HG03064 (cell line): Measurements from ENCODE around the gene PWWP2B.

Experiments
- ATAC-seq: cut with Tn5 transposase; IDR thresholded peaks from one replicate; pipeline ENCODE4 v1.9.1; 2021; ENCODE audit warnings: low read depth; ENCODE audit not compliant: unreplicated experiment

The PWWP2B gene

GRCh38 chr10:132392811-132393694 lies 3.9 kb upstream of the PWWP2B start:
- ATAC-seq: no peak

GRCh38 chr10:132393695-132394181 lies 3.3 kb upstream of the PWWP2B start:
- ATAC-seq: no peak

GRCh38 chr10:132394201-132394811 lies 2.7 kb upstream of the PWWP2B start:
- no peak for ATAC-seq

GRCh38 chr10:132394936-132395703 lies 1.9 kb upstream of the PWWP2B start:
- no peak for ATAC-seq

- no peak for ATAC-seq
These were observed 1.1 kb upstream of the PWWP2B start for GRCh38 chr10:132395704-132396493.

DNA sequence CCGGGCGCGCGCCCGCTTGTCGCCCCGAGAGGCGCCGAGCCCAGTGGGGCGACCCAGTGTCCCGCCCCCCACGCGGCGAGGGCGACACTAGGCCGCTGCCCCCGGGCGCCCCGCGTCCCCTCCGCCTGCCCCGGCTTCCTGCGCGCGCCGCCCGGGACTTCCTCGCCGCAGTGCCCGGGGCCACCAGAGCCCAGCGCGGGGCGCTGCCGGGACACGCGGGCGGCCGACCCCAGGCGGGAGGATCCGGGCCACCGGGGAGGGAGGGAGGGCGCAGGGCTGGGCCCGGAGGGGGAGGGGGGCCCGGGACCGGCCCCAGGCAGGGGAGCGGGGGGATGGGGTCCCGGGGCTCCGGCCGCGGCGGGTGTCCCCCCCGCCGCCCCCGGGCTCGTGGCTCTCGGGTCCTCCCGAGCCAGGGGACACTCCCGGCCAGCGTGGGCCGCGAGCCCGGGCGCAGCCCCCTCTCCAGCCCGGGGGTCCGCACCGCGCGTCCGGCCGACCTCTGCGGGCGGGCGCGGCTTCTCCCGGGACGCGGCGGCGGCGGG lies 435 bp upstream of the PWWP2B start:
- peak; percentile 44 for ATAC-seq

GRCh38 chr10:132397671-132398565 lies 918 bp downstream of the PWWP2B start:
- ATAC-seq: peak; percentile 33

DNA sequence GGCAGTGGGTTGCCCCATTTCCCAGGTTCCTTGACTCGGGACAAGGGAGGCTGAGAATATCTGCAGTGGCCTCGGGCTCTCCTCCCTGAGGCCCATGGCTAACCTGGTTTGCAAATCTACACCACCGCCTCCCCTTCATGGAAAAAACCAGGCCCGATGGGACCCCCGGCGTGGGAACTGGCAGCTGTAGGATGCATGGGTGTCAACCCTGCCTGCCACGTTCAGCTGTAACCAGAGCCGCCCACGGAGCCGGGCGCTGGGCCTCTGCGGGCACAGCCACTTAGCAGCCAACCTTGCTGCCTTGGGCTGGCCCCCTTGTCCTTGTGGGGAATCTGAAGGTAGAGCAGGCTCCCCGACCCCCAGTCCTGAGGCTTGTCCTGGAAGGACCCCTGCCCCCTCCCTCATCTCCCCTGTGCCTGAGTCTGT lies 1.6 kb downstream of the PWWP2B start:
- ATAC-seq: no peak

DNA sequence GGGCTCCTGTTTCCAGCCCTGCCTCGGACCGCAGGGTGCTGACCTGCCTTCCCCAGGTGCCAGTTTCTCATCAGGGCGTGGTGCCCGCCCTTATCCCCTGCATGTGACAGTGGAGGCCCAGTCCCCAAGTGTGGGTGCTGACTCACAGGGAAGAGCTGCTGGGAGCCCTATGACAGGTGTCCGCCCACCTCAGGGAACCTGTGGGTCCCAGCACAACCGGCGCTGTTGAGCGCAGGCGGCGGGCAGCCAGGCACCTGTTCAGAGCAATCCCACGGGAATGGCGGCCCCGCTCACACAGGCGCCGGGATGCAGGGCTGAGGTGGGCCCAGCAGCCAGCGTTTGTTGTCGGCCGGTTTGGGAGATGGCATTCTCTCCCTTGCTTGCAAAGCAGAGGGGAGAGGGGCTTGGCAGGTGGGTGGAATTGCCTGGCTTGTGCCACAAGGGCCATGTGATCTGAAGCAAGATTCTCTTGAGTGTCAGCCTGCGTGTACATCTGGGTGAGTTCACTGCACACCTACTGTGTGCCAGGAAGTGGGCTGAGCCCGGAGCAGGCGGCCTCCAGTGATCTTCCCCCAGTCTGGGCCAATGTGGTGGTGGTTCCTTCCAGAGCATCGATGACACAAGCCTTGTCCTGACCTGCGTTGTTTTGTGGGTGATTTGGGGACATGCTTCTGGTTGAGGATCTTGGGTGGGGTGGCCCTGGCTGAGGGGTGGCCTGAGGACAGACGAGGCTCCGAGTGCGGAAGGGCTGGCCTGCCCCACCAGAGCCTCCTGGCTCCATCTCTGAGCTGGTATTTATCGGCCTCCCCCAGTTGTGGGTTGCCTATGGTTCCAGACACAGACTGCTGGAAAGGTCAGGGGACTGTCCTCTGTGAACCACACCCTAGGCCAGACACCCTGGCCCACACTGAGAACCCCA lies 2.4 kb downstream of the PWWP2B start:
- no peak for ATAC-seq

GRCh38 chr10:132400041-132400546 lies 3.1 kb downstream of the PWWP2B start:
- no peak for ATAC-seq

DNA sequence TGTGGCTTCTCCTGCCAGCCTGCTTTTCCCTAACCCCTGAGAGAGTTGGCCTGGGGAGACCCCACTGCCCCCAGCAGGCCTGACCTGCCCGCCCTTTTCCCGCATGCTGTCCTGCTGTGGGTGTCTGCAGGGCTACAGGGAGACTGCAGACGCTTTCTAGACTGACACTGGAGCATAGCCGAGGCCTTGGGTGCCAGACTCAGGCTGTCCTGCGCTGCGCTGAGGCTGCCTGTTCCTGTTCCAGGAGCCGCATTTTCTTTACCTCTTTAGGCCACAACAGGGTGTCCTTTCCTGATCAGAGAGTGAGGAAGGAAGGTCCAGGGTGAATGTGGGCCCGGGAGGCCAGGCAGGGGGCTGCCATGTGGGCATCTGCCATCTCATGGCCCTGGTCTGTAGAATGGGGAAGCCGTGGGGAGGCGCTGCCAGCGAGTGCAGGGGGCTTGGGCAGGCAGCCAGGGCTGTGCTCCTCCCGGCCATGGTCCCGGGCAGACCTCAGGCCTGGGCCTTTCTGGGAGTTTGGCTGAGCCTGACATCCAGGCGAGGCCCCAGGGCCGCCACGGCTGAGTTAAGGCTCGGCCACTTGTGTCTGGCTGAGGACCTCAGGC lies 3.6 kb downstream of the PWWP2B start:
- no peak for ATAC-seq

- no peak for ATAC-seq
These were observed 4.6 kb downstream of the PWWP2B start for GRCh38 chr10:132401401-132402118.

DNA sequence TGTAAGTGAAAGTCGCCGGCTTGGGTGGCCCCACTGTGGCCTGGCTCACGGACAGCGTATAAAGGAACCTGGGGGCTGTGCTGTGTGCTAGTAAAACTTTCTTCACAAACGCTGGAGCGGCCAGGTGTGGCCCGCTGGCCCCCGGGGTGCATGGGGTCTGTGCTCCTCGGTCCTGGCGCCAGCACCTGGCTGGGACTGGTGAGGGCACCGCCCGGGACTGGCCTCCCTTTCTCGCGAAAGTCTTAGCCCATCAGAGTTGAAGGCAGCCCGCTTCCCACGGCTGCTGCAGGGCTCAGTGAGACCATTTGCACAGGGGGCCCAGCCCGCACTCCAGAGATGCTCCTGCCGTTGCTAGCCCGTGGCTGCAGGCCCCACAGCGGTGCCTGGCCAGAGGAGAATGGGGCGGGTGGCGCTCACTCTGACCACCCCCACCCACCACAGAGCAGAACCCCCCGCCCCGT lies 5.8 kb downstream of the PWWP2B start:
- ATAC-seq: no peak

GRCh38 chr10:132403511-132404168 lies 6.6 kb downstream of the PWWP2B start:
- ATAC-seq: no peak

- ATAC-seq: no peak
These were observed 7.3 kb downstream of the PWWP2B start for GRCh38 chr10:132404169-132404880.
